ENCODE results near the gene CEP170B. TPM values are rescaled to one million over a fixed set of nuclear protein-coding genes. Genes with fewer than 3 reads are reported as not detected.

The CEP170B gene
- total and polyA plus RNA-seq, 2 of the 13 experiments (the other 11 are each of a cell fraction or from before 2014, with no cell fraction given) = 4.3 to 8.8 TPM

GRCh38 chr14:104872469-104873341 lies 7.6 kb downstream of the CEP170B start:
- no peak overlapping the region for H3K4me3 ChIP-seq (replicated peaks in 1 of 3; ENCODE audit: insufficient read depth in 1 of 3, low read depth in 2 of 3, low read length in 3 of 3)
- H3K4me1 ChIP-seq (ENCODE audit: insufficient read depth, low read length) = peaks cover 2% of the 10 kb centered on the region; the same call in 1 of the 2 replicates
- H3K79me2 ChIP-seq (ENCODE audit: insufficient read depth, low read length) = peaks cover 5% of the 10 kb centered on the region
- in situ Hi-C loops (cut with HindIII; ENCODE audit: extremely low pct_ligation_motif_present, low pct_unique_long_range_greater_than_20kb) (no loop called here), intact Hi-C loops (cut with micrococcal nuclease; ENCODE audit: unreplicated experiment) (loop anchor here (1.0 kb wide), 1 partner anchor 103 kb away; no protein-coding TSS in a partner anchor)
- no peak for DNase-seq (ENCODE audit: low spot score)
- H3K27ac ChIP-seq (ENCODE audit: extremely low read length, insufficient read depth, low read length) = no peak overlapping the region
- WGBS (ENCODE audit: low lambda C conversion rate) = 97% methylated on average over 22 of the region's 29 CpGs
- no peaks in the 10 kb centered on the region for H3K9me3 ChIP-seq (ENCODE audit: low read length)
- ChIA-PET CTCF (ENCODE audit: low intra/inter-chr PET ratio, low total read pairs) (no interaction called here), POLR2A (no interaction called here)
- ATAC-seq = no peak
- no peak for FAIRE-seq
- peaks cover 2 to 5% of the 10 kb centered on the region in 2 experiments; a peak in 3 of 5 replicates for H3K36me3 ChIP-seq (replicated peaks in 1 of 2; ENCODE audit: control insufficient read depth in 1 of 2, insufficient read depth in 2 of 2, low read length in 2 of 2)
- H4K20me1 ChIP-seq (ENCODE audit: insufficient read depth, low read length) = peaks cover 5% of the 10 kb centered on the region; the same call in 1 of the 2 replicates
- H3K27me3 ChIP-seq (ENCODE audit: control insufficient read depth in 1 of 2, insufficient read depth in 2 of 2, low read length in 2 of 2) = no peaks in the 10 kb centered on the region
- TF ChIP-seq ESRRA (CRISPR knock-in tag; IDR thresholded peaks at IDR 0.05; ENCODE audit: low read depth) (no peak), ZFP36L2 (CRISPR knock-in tag; IDR thresholded peaks at IDR 0.05) (no peak), FOXC1 (CRISPR knock-in tag; IDR thresholded peaks at IDR 0.05; ENCODE audit: borderline replicate concordance) (no peak), MNT (IDR thresholded peaks at IDR 0.05) (no peak; the same call in 1 of the 2 replicates), NR3C1 (CRISPR knock-in tag; IDR thresholded peaks at IDR 0.05) (no peak), GMEB1 (CRISPR knock-in tag; IDR thresholded peaks at IDR 0.05; ENCODE audit: borderline replicate concordance) (no peak)
- H2AFZ ChIP-seq (ENCODE audit: low read length) = no peak overlapping the region
- no TSS peak for BruUV-seq (replicated peaks)
- no peak overlapping the region for H3K4me2 ChIP-seq (ENCODE audit: low read depth, low read length)
- H3K9ac ChIP-seq (ENCODE audit: insufficient read depth, low read depth, low read length) = no peak overlapping the region
